ENCODE data around the gene KLF9.

The KLF9 gene

GRCh38 chr9:70413799-70414775 is at the start of gene KLF9:
Gene KLF9, minus strand, starts transcription at chr9:70414657. Its CDS starts 1,294 bp downstream, at chr9:70413363.
- DNase-seq (ENCODE audit: low read depth, low spot score): peak; percentile 80

- DNase-seq (ENCODE audit: low read depth, low spot score): no peak
These were observed 49.4 kb upstream of the KLF9 start for GRCh38 chr9:70463877-70464276.

- no peak for DNase-seq (ENCODE audit: low read depth, low spot score)
These were observed 47.8 kb upstream of the KLF9 start for GRCh38 chr9:70462300-70462699.

- no peak for DNase-seq (ENCODE audit: low read depth, low spot score)
These were observed 42.8 kb upstream of the KLF9 start for GRCh38 chr9:70457235-70457634.

- DNase-seq (ENCODE audit: low read depth, low spot score): no peak
These were observed 41.7 kb upstream of the KLF9 start for GRCh38 chr9:70455993-70456704.

- no peak for DNase-seq (ENCODE audit: low read depth, low spot score)
These were observed 37.9 kb upstream of the KLF9 start for GRCh38 chr9:70452365-70452764.

GRCh38 chr9:70451765-70452164 is 37.3 kb upstream of the KLF9 start:
- no peak for DNase-seq (ENCODE audit: low read depth, low spot score)

- no peak for DNase-seq (ENCODE audit: low read depth, low spot score)
These were observed 36.3 kb upstream of the KLF9 start for GRCh38 chr9:70450738-70451137.

GRCh38 chr9:70449461-70449860 is 35.0 kb upstream of the KLF9 start:
- no peak for DNase-seq (ENCODE audit: low read depth, low spot score)

- no peak for DNase-seq (ENCODE audit: low read depth, low spot score)
These were observed 34.5 kb upstream of the KLF9 start for GRCh38 chr9:70448919-70449318.

- DNase-seq (ENCODE audit: low read depth, low spot score): no peak
These were observed 30.4 kb upstream of the KLF9 start for GRCh38 chr9:70444904-70445303.

- DNase-seq (ENCODE audit: low read depth, low spot score): no peak
These were observed 27.9 kb upstream of the KLF9 start for GRCh38 chr9:70442328-70442848.

- no peak for DNase-seq (ENCODE audit: low read depth, low spot score)
These were observed 27.2 kb upstream of the KLF9 start for GRCh38 chr9:70441622-70442021.

- no peak for DNase-seq (ENCODE audit: low read depth, low spot score)
These were observed 25.7 kb upstream of the KLF9 start for GRCh38 chr9:70439991-70440706.

GRCh38 chr9:70438341-70438928 is 24.0 kb upstream of the KLF9 start:
- no peak for DNase-seq (ENCODE audit: low read depth, low spot score)

- no peak for DNase-seq (ENCODE audit: low read depth, low spot score)
These were observed 21.5 kb upstream of the KLF9 start for GRCh38 chr9:70435948-70436347.

GRCh38 chr9:70429899-70430298 is 15.4 kb upstream of the KLF9 start:
- no peak for DNase-seq (ENCODE audit: low read depth, low spot score)

GRCh38 chr9:70428781-70429180 is 14.3 kb upstream of the KLF9 start:
- DNase-seq (ENCODE audit: low read depth, low spot score): no peak

GRCh38 chr9:70427161-70427945 is 12.9 kb upstream of the KLF9 start:
- no peak for DNase-seq (ENCODE audit: low read depth, low spot score)

GRCh38 chr9:70425192-70425591 is 10.7 kb upstream of the KLF9 start:
- DNase-seq (ENCODE audit: low read depth, low spot score): no peak
